A549 treated with AZD2906 at 1 μM for 4 hours (cell line): ENCODE data around the gene RIOK1. TPM values are rescaled to one million over a fixed set of nuclear protein-coding genes. Genes with fewer than 3 reads are reported as not detected.

Experiments used
- total RNA-seq: library from RNA; stranded (reverse); fragments of 200-300 nt; extraction: Qiagen RNA extraction; gene quantifications from 5 replicates; pipeline ENCODE4 v1.2.3, GENCODE V29; 2022

The RIOK1 gene
- total RNA-seq, result 11.1 to 15.9 TPM (median 11.4 TPM) in 5 replicates

DNA sequence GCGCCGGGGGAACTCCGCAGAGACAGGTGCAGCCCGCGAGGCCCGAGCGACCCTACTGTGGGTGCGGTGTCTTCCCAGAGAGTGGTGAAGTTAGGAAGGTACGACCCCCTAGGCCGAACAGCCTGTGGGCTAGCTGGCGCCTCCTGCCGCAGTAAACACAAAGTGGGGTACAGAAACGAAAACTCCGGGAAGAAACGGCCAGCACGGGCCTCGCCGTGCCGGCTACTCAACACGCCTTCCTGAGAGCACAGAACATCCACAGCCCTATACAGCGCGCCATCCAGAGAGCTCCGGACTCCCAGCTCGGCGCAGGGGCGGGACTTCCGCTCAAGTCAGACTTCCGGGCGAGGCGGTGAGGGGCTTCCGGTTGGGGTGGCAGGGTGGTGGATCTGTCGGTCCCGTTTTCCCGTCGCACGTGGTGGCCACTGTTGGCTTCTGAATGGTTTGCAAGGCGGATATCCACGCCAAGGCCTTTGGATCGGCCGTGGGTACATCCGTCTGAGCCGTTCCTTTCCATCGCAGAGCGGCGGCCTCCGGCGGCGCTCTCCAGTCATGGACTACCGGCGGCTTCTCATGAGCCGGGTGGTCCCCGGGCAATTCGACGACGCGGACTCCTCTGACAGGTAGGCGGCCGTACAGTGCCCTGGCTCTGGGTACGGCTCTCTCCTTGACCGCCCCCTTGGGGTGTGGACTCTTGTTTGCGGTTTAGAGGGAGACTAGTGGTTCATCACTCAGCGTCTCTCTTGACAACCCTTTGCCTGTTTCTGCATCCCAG is at the start of gene RIOK1, which contains the start of gene CAGE1:
RIOK1 (plus strand) TSS at position 358 of the 775 bp plus-strand sequence; CDS start at position 553, 195 bp downstream.
CAGE1 (minus strand) TSS at position 292 of the 775 bp plus-strand sequence. CDS start 2,569 bp downstream, outside the sequence.

Other genes with a start within 250 kb of the RIOK1 start
- gene SSR1, start 76.6 kb upstream of the RIOK1 start, total RNA-seq, result 63.1 to 84.1 TPM (median 69.7 TPM) in 5 replicates
- 0.02 to 0.03 TPM in 2 of 5 replicates, not detected in the others for gene CAGE1, start 66 bp upstream of the RIOK1 start, total RNA-seq
- 33.0 to 56.4 TPM (median 40.4 TPM) in 5 replicates for gene DSP, start 151.9 kb downstream of the RIOK1 start, total RNA-seq
- gene SNRNP48, start 200.4 kb downstream of the RIOK1 start, total RNA-seq, result 8.3 to 10.0 TPM (median 9.0 TPM) in 5 replicates